HG02981 (cell line): ENCODE results near the gene RANBP17.
"Not testable (repeated sequence)": the region's sequence is repeated elsewhere in the genome, so short reads cannot be mapped to it uniquely, and the experiment has no call there.

ENCODE experiments used
- ATAC-seq: cut with Tn5 transposase; IDR thresholded peaks from one replicate; pipeline ENCODE4 v1.9.1; 2021; ENCODE audit warnings: mild to moderate bottlenecking, moderate library complexity; ENCODE audit not compliant: unreplicated experiment

The RANBP17 gene

GRCh38 chr5:170861917-170862766 is at the start of gene RANBP17:
Gene RANBP17 (plus strand): TSS chr5:170862018.
- ATAC-seq: no peak

GRCh38 chr5:170813231-170813630 is 48.6 kb upstream of the RANBP17 start:
- ATAC-seq: no peak

DNA sequence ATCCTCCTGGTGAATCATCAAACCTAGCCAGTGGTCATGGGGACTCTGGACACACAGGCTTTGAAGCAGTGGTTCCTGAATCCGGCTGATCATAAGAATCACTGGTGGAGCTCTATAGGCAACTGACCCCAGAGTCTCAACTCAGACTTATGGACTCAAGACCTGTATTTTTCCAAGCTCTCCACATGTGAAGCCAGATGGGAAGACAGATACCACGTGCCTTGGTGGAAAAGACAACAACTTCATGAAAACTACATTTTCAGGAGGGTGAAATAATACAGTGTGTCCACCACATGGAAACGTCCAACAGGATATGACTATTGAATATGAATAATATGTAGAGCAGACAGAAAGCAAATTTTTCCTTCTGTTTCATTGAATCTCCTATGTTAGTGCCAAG is 44.6 kb upstream of the RANBP17 start:
- no peak for ATAC-seq

GRCh38 chr5:170818232-170818631 is 43.6 kb upstream of the RANBP17 start:
- ATAC-seq: no peak

GRCh38 chr5:170819824-170820223 is 42.0 kb upstream of the RANBP17 start:
- no peak for ATAC-seq

- no peak for ATAC-seq
Observed at GRCh38 chr5:170821257-170821800, 40.5 kb upstream of the RANBP17 start.

DNA sequence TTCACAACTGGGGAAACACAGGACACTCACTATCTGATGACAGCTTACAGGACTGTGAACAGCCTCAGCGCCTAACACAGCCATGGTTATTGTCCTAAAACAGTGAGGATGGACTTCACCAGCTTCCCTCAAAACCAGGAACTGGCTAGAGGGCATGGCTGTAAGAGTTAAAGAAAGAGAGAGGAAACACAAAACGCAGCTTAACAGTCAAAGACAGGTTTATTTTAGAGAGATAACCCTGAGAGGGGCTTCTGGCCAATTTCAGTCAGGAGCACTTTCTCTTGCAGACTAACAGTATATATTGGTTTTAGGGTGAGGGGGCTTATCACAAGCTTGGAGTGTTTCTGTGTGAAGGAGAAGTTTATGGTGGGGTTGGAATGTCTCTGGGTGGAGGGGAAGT is 35.7 kb upstream of the RANBP17 start:
- ATAC-seq: no peak

DNA sequence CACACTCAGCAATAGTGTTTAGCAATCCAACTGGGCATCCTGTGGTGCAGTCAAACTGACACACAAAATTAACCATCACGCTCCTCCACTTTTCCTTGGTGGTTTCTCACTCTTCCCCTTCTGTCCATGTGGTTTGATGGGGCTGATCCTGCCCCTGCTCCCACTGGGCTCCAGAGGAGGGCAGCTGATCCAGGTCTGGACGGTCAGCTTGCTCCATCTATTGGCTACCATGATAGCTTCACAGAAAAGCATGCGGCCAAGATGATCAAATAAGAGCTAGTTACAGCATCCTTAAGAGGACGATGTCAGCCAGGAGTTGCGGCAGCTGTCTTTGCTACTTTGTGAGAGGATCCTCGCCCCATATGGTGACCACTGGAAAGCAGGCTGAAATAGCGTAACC is 29.6 kb upstream of the RANBP17 start:
- no peak for ATAC-seq

DNA sequence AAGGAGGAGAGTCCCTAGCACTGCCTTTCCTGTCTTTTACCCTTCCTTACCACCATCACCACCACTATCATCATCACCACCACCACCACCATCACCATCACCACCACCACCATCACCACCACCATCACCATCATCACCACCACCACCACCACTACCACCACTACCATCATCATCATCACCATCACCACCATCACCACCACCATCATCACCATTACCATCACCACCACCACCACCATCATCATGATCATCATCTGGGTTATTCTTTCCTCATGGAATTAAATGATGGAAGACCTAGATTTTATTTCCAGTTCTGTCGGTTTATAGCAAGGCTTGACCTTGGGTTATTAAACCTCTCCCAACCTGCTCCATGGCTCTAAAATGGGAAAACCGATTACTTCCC is 27.8 kb upstream of the RANBP17 start:
- not testable (repeated sequence) for ATAC-seq

- ATAC-seq: no peak
Observed at GRCh38 chr5:170836226-170836625, 25.6 kb upstream of the RANBP17 start.

DNA sequence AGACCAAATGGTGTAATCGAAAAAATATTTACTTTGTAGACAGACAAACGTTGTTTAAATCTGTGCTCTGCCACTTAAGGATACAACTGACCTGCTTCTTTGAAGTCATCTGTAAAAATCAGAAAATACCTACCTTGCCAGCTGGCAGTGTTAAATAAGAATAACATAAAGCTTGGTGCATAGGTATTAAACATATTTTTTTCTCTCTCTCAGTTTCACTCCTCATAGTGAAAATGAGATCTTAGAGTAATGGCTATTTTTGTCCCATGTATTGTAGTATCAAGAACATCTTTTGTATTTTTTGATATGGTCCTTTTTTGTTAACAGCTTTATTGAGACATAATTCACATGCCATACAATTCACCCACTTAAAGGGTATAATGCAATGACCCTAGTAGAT is 17.9 kb upstream of the RANBP17 start:
- no peak for ATAC-seq

GRCh38 chr5:170844651-170845050 is 17.2 kb upstream of the RANBP17 start:
- no peak for ATAC-seq

- ATAC-seq: no peak
Observed at GRCh38 chr5:170846416-170846815, 15.4 kb upstream of the RANBP17 start.

DNA sequence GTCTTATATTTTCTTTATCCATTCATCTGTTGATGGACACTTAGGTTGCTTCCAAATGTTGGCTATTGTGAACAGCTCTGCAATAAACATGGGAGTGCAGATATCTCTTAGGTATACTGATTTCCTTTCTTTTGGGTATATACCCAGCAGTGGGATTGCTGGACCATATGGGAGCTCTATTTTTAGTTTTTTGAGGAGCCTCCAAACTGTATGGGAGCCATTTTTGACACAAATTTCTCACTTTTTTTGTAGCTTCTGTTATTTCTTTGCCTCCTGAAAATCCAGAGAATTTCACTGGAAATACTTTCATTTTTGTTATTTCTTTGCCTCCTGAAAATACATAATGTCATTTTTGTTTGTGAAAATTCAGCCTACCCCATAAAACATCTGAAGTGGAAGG is 15.0 kb upstream of the RANBP17 start:
- no peak for ATAC-seq

DNA sequence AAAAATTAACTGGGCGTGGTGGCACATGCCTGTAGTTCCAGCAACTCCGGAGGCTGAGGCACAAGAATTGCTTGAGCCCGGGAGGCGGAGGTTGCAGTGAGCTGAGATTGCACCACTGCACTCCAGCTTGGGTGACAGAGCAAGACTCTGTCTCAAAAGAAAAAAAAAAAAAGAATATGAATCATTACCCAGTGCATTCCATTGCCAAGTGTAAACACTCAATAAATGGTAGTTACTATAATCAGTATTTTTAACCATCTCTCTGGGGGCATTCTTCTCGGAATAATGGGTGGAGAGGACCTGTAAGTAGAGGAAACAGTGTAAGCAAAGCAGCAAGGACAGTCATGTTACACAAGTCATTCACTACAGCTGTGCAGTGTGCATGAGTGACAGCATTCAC is 13.8 kb upstream of the RANBP17 start:
- no peak for ATAC-seq

DNA sequence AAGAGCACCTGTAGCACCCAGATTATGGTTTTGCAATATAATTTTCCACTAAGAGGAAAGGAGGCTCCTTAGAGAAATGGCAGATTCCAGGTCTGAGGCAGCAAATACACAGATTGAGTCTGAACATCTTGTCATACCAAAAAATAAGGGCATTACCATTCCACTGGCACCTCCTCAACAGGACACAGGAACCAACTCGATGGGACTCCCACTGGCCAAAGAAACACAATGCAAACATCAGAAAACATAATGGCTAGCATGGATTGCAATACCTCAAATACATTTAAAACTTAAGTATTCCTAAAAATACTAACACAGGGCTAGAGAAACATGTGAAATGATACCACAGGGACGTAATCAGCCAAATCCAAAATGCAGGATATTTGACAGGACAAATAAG is 12.4 kb upstream of the RANBP17 start:
- ATAC-seq: no peak

DNA sequence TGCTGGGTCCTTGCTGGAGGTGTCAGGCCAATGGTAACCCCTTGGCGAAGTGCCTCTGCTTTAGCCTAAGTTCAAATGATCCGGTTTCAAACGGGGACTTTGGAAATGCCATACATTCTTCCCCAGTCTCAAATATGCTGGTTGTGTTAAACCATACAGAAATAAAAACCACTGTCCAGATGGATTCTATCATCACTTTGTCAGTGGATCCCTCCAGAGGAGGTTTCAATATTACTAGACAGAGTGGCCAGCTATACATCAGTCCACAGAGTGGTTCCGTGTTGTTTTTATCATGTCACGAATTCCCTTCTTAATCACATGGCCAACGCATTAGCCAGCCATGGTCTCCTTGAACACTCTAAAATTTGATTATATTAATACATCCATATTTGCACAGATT is 7.3 kb upstream of the RANBP17 start:
- no peak for ATAC-seq

DNA sequence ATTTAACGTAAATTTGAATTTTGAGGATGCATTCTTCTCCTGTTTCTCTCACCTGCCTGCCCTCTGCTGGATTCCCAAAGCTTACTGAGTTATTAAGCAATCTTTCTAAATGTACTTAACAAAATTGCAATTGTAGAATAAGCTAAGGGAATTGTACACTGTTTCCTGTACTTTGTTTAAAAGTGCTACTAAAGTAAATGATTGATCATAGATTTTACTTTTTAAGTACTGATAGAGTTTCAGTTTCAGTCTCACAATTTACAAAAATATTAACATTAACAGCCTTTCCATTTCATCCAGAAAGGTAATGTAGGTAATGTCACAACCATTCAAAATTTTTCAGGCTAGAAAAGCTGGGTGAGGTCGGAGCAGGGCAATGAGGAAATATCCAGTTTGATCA is 4.8 kb upstream of the RANBP17 start:
- no peak for ATAC-seq

DNA sequence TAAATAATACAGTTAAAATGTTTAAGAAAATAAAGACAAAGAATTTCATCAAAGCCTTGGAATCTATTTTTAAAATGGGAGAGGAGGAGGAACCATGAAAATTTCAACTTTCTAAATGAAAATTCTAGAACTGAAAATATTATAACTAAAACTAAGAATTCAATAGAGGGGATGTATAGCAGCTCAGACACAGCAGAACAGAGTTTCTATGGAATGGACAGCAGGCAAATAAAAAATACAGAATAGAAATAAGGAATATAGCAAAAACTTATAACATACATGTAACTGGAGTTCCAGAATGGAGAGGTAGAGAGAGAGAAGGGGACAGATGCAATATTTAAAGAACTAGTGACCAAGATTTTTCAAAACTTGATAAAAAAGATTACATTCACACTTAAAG is 1.4 kb upstream of the RANBP17 start:
- no peak for ATAC-seq

DNA sequence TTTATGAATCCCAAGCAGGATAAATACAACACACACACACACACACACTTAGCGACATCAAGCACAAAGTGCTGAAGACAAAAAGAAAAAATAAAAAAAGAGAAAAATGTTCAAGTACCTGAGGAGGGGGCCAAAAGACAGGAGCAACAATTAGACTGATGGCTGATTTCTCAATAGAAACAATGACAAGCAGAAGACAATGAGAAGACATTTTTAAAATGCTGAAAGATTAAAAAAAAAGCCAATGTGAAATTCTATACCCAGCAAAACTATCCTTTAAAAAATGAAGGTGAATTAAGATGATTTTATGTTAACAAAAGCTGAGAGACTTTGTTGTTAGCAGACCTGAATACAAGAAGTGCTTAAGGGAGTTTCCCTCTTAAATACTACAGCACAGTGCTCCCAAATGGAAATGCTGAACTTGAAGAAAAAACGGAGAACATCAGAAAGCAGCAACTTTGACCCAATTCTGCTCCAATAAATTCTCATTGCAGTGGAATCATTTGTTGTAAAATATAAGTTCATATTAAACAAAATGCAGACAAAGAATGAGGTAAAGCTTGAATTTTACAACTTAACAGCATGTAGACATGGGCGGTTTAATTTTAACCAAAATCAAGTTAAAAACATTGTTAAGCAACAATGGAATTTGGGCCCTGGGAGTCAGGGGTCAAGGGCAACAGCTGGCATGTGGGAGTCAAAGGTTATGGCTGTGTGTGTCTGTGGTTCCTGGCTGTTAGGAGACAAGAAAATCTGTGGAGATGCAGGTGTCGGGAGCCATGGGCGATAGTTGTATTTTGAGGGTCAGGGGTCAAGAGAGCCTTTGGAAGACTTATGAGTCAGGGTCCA is 776 bp upstream of the RANBP17 start:
- ATAC-seq: no peak

DNA sequence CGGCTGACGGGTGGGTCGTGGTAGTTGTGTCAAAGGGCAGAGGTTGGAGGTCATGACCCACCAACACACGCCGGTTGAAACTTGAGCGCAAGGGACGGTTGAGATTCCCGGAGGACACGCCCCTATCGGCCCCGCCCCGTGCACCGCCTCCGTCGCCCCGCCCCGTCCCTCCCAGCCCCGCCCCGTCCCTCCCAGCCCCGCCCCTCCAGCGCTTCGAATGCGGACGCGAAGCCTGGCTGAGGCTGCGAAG is 226 bp upstream of the RANBP17 start:
- ATAC-seq: no peak

DNA sequence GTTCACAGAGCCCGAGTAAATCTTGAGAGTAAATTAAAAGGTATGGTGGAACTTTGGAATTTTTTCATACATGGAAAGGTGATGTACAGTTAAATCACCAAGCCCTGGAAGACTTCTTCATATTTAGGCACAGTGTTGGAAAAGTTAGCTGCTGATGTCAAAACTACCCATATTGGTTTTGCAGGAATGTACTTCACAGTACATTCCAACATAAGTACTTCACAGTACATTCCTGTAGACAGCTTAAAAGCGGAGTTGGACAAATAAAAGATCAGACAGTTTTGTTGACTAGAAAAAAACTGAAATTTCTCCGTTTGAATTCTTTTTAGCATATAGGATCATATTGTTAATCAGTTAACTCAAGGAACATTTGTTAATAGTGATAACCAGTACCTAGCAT is 1.8 kb downstream of the RANBP17 start:
- no peak for ATAC-seq
